HUES64 (cell line): ENCODE measurements around the gene ID3.

ENCODE experiments used
- H3K27ac ChIP-seq: 2 replicates; pipeline ENCODE4 v1.7.0; 2013; ENCODE audit warnings: low read depth, low read length, inconsistent platforms
- H3K27me3 ChIP-seq: 2 replicates; pipeline ENCODE4 v1.6.1; 2013; ENCODE audit warnings: mild to moderate bottlenecking, low read length; ENCODE audit not compliant: insufficient read depth
- H3K36me3 ChIP-seq: 2 replicates; pipeline ENCODE4 v1.6.1; 2013; ENCODE audit warnings: mild to moderate bottlenecking, low read length; ENCODE audit not compliant: insufficient read depth
- H3K4me1 ChIP-seq: 2 replicates; pipeline ENCODE4 v1.6.1; 2013; ENCODE audit warnings: mild to moderate bottlenecking, low read length, moderate library complexity; ENCODE audit not compliant: insufficient read depth
- H3K4me3 ChIP-seq: 2 replicates; pipeline ENCODE4 v1.5.1; 2013; ENCODE audit warnings: mild to moderate bottlenecking, low read length, moderate library complexity
- H3K9ac ChIP-seq: 2 replicates; pipeline ENCODE4 v1.6.1; 2013; ENCODE audit warnings: mild to moderate bottlenecking, low read depth, low read length
- H3K9me3 ChIP-seq: 2 replicates; pipeline ENCODE4 v1.6.1; 2013; ENCODE audit warnings: low read depth, low read length; ENCODE audit not compliant: insufficient read depth
- WGBS: fragments of 150-250, 120-280 bp; methylation state at CpG from one replicate; pipeline ENCODE4 v1.1.7; 2013; ENCODE audit warnings: missing lambda C conversion rate; 5-methylcytosine and 5-hydroxymethylcytosine counted together

Gene ID3

GRCh38 chr1:23529146-23530086 lies 29.9 kb downstream of the ID3 start:
- H3K4me1 ChIP-seq: peaks cover 25% of the 10 kb centered on the region
- H3K27me3 ChIP-seq: peaks cover 34% of the 10 kb centered on the region
- no peak overlapping the region for H3K9ac ChIP-seq
- no peak overlapping the region for H3K27ac ChIP-seq
- H3K36me3 ChIP-seq: no peaks in the 10 kb centered on the region
- H3K4me3 ChIP-seq: peak overlapping the region; percentile 58; the same call in 1 of the 2 replicates
- WGBS: 76% methylated on average over 8 of the region's 8 CpGs
- no peaks in the 10 kb centered on the region for H3K9me3 ChIP-seq

GRCh38 chr1:23528250-23528978 lies 30.9 kb downstream of the ID3 start:
- no peaks in the 10 kb centered on the region for H3K36me3 ChIP-seq
- H3K9ac ChIP-seq: no peak overlapping the region
- H3K9me3 ChIP-seq: no peaks in the 10 kb centered on the region
- H3K4me1 ChIP-seq: peaks cover 25% of the 10 kb centered on the region
- no peak overlapping the region for H3K27ac ChIP-seq
- H3K27me3 ChIP-seq: peaks cover 30% of the 10 kb centered on the region
- no peak overlapping the region for H3K4me3 ChIP-seq
- WGBS: 79% methylated on average over 9 of the region's 9 CpGs

- no peaks in the 10 kb centered on the region for H3K36me3 ChIP-seq
- no peak overlapping the region for H3K27ac ChIP-seq
- no peak overlapping the region for H3K4me3 ChIP-seq
- peaks cover 25% of the 10 kb centered on the region for H3K4me1 ChIP-seq
- H3K27me3 ChIP-seq: peaks cover 28% of the 10 kb centered on the region
- H3K9me3 ChIP-seq: no peaks in the 10 kb centered on the region
- no peak overlapping the region for H3K9ac ChIP-seq
- WGBS: 88% methylated on average over 6 of the region's 6 CpGs
Observed at GRCh38 chr1:23527900-23528249, 31.4 kb downstream of the ID3 start.

GRCh38 chr1:23527366-23527765 lies 31.9 kb downstream of the ID3 start:
- 92% methylated on average over 7 of the region's 7 CpGs for WGBS
- Histone ChIP-seq H3K9me3 (no peaks in the 10 kb centered on the region), H3K4me1 (peaks cover 25% of the 10 kb centered on the region), H3K27ac (no peak overlapping the region), H3K4me3 (no peak overlapping the region), H3K36me3 (no peaks in the 10 kb centered on the region), H3K9ac (no peak overlapping the region), H3K27me3 (peaks cover 24% of the 10 kb centered on the region)

- peaks cover 16% of the 10 kb centered on the region for H3K4me1 ChIP-seq
- WGBS: 90% methylated on average over 8 of the region's 8 CpGs
- no peaks in the 10 kb centered on the region for H3K36me3 ChIP-seq
- no peak overlapping the region for H3K9ac ChIP-seq
- no peak overlapping the region for H3K27ac ChIP-seq
- no peak overlapping the region for H3K4me3 ChIP-seq
- no peaks in the 10 kb centered on the region for H3K9me3 ChIP-seq
- H3K27me3 ChIP-seq: peaks cover 23% of the 10 kb centered on the region
Observed at GRCh38 chr1:23526329-23527041, 32.8 kb downstream of the ID3 start.

- Histone ChIP-seq H3K27me3 (peaks cover 20% of the 10 kb centered on the region), H3K9me3 (no peaks in the 10 kb centered on the region), H3K27ac (no peak overlapping the region), H3K4me3 (no peak overlapping the region), H3K36me3 (no peaks in the 10 kb centered on the region), H3K4me1 (peaks cover 15% of the 10 kb centered on the region), H3K9ac (no peak overlapping the region)
- 70% methylated on average over 5 of the region's 5 CpGs for WGBS
Observed at GRCh38 chr1:23525558-23526250, 33.6 kb downstream of the ID3 start.

GRCh38 chr1:23524716-23525401 lies 34.4 kb downstream of the ID3 start:
- no peak overlapping the region for H3K4me3 ChIP-seq
- 0 out of 2 replicates have a peak, but pooled peaks cover 4% of the 10 kb centered on the region for H3K36me3 ChIP-seq
- H3K27ac ChIP-seq: no peak overlapping the region
- no peak overlapping the region for H3K9ac ChIP-seq
- 59% methylated on average over 9 of the region's 9 CpGs for WGBS
- H3K4me1 ChIP-seq: peaks cover 15% of the 10 kb centered on the region
- no peaks in the 10 kb centered on the region for H3K9me3 ChIP-seq
- peaks cover 12% of the 10 kb centered on the region for H3K27me3 ChIP-seq

GRCh38 chr1:23524163-23524562 lies 35.1 kb downstream of the ID3 start:
- Histone ChIP-seq H3K9ac (no peak overlapping the region), H3K4me1 (peaks cover 15% of the 10 kb centered on the region), H3K4me3 (no peak overlapping the region), H3K9me3 (no peaks in the 10 kb centered on the region), H3K27ac (no peak overlapping the region), H3K36me3 (0 out of 2 replicates have a peak, but pooled peaks cover 8% of the 10 kb centered on the region), H3K27me3 (peaks cover 5% of the 10 kb centered on the region)
- WGBS: 92% methylated on average over 1 of the region's 3 CpGs

- no peak overlapping the region for H3K27ac ChIP-seq
- H3K4me1 ChIP-seq: peaks cover 15% of the 10 kb centered on the region
- H3K9ac ChIP-seq: no peak overlapping the region
- H3K9me3 ChIP-seq: no peaks in the 10 kb centered on the region
- 93% methylated on average over 6 of the region's 7 CpGs for WGBS
- H3K36me3 ChIP-seq: peaks cover 17% of the 10 kb centered on the region; the same call in 1 of the 2 replicates
- H3K4me3 ChIP-seq: no peak overlapping the region
- H3K27me3 ChIP-seq: no peaks in the 10 kb centered on the region
Observed at GRCh38 chr1:23522244-23522982, 36.9 kb downstream of the ID3 start.

GRCh38 chr1:23521588-23521987 lies 37.7 kb downstream of the ID3 start:
- Histone ChIP-seq H3K36me3 (peaks cover 17% of the 10 kb centered on the region; the same call in 1 of the 2 replicates), H3K27ac (no peak overlapping the region), H3K9me3 (no peaks in the 10 kb centered on the region), H3K4me1 (peaks cover 15% of the 10 kb centered on the region), H3K27me3 (no peaks in the 10 kb centered on the region), H3K9ac (no peak overlapping the region), H3K4me3 (no peak overlapping the region)
- 95% methylated on average over 16 of the region's 16 CpGs for WGBS
